ENCODE results near the gene ACTN1.

ACTN1 gene

DNA sequence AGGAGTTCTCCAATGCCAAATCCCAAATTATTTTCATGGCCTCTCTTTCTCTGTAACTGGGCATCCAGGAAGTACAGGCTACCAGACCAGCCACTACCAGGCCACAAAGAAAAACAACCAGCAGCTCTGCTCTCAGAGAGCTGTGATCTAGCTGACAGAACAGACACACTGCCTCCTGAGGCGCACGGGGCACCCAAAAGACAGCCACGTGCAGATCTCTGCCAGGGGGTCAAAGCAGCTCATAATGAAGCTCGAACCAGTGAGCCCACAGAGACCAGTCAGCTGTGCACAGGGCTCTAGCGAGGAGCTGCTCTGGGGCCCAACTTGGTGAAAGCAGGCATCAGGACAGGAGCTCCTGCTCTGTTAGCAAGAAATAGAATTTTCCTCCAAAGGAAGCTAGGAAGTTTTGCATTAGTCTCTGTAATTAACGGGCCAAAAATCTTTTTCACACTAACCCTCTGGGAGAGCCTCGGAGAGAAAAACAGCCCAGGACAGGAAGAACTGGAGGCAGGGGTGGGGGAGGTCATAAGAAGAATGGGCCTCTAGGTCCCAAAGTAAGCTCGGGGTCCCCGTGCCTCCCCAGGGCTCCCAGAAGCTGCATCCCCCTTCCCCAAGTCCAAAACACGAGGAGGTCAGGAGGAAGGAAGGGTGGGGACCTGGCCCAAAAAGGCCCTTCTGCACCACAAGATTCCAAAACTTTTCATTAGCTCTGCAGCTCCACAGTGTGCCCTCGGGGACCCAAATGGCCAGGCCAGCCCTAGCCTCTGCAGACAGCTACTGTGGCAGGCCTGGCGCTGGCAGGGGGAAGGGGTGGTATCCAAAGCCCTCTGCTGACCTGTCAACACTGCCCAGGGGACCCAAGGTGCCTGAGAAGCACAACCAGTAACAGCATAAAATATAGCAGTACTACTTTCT lies 30.2 kb downstream of the ACTN1 start:
- no peak for DNase-seq

DNA sequence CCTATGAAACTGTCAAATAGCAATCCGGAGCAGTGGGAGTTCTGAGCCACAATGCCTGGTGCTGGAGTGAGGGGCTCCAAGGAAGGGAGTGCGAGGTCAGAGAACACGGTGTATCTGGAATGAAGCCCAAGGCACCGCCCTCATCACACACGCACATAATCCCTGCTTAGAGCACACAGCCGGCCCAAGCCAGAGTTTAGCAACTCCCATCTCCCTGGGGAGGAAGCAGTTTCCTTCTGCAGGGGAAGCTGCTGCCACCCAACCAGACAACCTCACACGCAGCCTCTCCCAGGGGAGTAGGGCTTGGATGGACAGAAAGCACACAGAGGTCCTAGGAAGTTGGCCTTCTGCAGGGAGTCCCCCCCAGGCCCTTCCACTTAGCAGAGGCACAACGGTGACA lies 31.3 kb downstream of the ACTN1 start:
- DNase-seq = no peak

DNA sequence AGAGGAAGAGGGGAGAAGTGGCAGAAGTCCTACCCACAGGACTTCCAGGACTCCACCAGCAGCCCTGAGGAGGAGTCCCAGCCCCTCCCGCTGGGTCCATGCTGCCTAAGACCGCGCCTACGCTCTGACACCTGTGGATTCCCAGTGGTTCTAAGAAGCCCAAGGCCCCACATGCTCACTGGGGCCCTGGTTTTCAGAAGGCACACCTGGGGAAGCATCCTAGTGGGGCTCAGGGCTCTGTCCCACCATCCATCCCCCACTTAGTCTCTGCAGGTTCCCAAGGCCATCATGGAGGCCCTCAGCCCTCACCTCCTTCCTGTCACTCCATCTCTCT lies 32.6 kb downstream of the ACTN1 start:
- DNase-seq = no peak

DNA sequence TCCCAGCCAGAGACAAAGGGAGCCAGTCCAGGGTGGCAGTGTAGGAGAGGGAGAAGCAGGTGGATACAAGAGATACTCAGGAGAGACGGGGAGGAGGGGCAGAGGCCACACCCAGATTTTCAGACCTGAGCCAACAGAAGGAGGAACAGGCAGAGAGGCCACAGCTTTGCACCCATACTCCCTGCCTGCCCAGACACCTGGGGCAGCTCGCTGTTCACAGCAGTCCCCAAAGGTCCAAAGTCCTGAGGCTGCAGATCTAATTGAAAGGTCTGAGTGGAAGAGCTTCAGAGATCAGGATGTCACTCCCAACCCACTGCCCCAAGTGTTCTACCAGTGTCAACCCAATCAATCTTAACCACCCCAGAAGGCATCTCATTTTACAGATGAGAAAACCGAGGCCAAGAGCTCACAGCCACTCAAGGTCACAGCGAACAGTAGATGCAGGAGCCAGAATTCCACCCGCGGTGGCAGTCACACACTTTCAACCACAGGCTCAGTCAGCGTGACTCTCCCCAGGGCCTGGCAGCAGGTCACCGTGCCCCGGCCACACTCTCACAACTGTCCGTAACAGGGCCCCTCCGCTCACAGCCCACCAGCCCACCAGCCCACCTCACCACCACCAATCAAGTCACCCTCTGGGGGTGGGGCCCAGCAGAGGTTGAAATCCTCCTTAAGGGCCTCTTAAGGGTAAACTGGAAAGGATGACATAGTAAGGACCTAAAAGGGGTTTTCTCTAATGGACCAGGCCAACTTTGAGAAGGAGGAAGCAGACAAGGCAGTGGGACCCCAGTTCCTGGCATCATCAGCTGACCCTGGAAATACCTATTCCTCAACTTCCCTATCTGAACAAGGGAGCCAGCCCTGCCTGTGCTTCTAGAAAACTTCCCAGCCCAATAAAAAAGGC lies 33.3 kb downstream of the ACTN1 start:
- DNase-seq = no peak

DNA sequence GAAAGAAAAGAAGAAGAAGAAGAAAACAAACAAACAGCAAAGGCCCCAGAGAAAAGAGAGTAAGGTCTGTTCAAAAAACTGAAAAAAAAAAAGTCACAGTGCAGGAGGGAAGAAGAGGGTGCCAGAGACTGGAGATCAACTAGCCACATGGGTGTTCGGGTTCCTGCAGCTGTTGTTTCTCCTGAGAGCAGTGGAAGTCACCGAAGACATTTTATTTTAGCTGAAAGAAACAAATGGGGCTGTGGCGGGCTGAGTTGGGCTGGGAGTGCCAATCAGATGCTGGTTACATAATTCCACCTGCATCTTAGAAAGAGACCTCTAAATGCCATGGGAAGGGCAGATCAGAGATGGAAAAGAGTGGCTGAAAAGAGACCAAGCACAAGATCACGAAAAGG lies 33.9 kb downstream of the ACTN1 start:
- DNase-seq = no peak

DNA sequence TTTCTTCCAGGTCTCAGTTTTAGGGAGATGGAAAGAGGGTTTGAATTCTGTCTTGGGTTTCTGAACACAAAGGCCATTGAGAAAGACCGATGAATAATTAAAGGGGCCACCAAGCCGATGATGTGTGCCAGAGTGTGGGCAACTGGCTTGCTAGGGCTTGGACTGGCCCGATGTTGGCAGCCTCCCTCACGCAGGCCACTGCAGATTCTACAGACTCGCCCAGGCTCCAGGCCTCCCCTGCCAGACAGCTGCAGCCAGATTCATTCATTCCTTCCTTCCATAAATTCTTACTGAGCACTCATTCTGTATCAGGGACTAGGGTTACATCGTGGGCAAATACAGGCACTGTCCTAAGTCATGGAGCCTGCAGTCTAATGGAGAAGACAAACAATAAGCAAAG lies 34.9 kb downstream of the ACTN1 start:
- DNase-seq = no peak

DNA sequence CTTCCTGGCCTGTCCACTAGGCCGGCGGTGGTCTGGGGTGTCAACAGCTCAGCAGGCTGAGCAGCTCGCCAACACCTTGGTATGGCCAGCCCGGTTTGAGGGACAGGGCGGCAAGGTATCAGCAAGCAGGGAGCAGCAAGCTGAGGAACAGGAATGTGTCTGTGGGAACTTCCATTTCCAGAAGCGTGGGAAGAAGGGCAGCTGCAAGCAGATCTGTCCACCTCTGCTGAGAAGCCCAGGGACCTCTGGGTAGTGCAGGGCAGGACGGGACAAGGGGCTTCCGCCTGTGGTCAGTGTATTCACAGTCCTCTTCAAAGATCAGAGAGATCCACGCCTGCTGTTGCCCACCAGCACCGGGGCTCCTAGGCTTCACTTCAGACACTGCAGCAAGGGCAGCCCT lies 36.0 kb downstream of the ACTN1 start:
- no peak for DNase-seq

DNA sequence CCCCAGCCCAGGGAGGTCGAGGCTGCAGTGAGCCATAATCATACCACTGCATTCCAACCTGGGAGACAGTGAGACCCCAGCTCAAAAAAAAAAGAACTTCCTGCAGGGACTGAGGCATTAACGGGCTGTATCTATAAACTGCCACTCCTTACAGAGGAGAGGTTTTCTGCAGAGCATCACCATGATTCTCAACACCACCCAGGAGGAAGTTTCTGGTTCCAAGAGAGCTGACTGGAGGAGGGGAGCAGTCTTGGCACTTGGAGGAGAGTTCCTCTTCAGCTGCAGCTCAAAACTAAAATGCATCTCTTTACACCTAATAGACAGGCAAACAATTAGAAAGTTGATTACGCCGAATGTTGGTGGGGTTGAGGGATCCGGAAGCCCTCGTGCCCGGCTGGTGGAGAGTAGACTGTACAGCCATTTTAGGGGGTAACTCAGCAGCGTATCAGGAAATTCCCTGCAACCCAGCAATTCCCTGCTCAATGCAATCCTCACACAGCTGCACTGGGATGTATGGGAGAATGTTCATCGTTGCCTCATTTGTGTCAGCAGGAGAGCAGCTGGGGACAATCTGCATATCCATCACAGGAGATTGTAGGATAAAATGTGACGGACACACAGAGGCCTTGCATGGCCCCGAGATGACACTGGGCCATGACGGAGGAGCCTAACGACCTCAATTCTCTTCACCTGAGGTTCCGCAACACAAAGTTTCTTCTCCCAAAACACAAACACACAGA lies 36.6 kb downstream of the ACTN1 start:
- no peak for DNase-seq

DNA sequence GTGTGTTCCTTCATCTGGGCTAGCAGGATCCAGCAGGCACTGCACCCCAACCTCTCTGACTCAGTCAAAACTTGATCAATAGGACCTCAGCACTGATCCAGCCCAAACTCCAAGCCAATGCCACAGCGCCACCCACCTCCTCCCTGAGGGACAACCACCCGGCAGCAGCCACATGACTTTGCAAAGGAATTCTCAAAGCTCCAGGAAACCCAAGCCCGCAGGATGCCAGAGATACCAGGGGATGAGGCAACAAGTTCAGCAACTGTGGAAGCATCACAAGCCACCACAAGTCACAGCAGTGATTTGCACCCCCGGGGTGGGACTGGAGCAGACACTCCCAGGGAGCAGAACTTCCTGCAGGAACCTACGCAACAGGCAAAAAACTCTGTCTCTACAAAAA lies 37.3 kb downstream of the ACTN1 start:
- DNase-seq = no peak

DNA sequence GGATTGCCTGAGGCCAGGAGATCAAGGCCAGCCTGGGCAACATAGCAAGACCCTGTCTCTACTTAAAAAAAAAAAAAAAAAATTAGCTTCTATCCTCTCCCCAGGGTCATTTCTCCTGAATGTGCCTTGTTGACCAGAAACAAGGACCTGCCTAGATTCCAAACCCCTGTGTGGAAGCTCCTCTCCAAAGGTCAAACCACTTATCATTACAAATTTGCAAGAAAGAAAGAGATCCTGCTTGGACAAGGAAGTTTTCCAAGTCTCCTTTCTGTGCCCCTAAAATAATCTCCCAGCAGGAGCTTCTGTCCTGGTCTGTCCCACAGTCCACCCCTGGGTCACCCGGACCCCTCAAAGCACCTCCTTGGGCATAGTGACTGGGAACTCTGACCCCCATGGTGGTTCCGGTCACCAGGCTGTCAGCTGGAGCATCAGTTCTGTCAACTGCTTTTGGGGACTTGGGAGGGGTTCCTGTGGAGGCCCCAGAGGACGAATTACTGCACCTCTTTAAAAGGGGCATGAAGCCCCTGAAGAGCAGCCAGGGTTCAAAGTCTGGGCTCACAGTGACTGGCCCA lies 38.4 kb downstream of the ACTN1 start:
- no peak for DNase-seq

DNA sequence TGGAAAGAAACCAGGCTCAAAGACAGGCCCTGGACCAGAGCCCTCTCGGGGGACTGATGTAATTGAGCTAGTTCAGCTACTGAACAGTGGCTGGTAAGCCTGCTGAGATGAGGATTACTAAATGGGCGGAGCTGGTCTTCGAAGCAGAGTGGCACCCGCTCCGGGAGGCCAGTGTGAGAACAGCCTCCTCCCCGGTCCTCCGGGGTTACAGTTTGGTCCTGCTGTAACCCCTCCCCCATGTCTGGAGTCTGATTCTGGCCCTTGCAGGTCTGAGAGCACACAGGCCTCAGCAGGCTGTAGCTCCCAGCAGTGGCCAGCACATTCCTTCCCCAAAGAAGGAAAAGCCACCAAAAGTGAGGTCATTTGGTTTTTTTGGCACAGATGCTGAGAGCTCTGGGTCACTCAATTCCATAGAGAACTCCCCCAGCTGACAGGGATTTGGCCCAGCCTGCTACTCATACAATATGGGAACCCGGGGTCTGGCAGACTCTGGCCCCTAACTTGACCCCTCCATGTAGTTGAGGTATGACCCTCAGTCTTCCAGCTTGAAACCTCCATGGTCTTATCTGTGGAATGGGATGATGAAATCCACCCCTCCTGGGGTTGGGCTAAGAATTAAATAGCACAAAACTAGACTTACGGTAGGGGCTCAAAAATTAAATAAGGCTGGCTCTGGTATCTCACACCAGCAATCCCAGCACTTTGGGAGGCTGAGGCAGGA lies 39.0 kb downstream of the ACTN1 start:
- DNase-seq = no peak

DNA sequence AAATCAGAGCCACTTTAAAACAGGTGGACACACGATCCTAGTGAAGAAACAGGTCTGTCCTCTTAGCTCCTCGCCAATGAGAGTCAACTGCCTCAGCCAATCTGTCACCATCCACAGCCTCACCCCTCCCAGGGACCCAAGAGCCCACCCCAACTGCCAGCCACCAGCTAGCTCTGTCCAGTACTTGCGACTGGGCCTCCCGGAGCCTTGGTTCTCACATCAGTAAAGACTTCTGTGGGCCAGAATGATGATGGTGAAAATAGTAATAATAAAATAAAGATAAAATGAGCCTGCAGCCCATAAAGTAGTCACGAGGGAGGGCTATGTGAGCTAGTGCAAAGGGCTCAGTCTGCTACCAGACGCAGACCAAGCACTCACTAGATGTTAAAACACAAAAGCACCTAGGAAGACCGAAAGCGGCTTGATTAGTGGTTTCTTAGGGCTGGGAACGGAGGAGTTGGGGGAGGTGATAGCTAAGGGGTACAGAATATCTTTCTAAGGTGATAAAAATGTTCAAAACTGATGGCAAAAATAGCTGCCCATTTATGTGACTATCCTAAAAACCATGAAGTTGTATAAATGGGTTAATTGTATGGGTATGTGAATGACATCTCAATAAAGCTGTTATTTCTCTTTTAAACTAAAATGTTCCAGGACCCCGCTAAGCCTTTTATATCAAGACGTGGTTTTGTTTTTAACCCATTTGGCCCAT lies 39.8 kb downstream of the ACTN1 start:
- no peak for DNase-seq

DNA sequence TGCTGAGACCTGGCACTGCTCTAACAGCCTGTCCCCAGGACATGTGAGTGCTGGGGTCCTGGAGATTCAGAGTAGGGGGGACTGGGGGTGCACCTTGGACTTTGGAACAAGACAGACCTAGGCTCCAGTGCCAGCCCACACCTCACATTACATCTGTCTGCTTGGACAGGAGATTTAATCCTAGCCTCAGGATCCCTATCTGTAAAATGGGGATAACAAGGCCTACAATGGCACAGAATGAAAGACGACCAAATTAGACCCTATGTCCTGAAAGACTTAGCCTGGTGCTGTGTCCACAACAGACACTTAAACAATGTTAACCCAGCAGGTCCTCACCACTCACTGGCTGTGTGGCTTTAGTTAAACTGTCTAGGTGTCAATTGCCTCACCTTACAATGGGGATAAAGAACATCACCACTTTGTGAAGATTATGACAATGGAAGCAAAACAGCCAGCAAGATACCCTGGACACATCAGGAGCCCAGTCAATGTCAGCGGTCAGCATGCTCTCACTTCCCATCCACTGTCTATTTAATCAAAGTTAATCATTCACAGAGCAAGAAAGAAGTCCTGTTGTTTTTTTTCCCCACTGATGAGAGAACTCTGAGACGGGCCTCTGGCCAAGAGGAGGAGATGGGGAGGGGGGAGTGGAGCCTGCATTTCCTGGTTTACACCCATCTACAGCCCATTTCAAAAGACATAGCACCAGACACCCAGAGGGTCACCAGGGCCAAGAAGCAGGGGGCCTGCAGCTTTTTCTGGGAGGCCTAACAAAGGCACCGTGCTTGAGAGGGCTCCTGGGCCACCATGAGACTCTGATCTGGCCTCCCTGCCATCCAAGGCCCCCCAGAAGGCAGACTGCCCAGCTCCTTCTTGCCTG lies 40.6 kb downstream of the ACTN1 start:
- no peak for DNase-seq

DNA sequence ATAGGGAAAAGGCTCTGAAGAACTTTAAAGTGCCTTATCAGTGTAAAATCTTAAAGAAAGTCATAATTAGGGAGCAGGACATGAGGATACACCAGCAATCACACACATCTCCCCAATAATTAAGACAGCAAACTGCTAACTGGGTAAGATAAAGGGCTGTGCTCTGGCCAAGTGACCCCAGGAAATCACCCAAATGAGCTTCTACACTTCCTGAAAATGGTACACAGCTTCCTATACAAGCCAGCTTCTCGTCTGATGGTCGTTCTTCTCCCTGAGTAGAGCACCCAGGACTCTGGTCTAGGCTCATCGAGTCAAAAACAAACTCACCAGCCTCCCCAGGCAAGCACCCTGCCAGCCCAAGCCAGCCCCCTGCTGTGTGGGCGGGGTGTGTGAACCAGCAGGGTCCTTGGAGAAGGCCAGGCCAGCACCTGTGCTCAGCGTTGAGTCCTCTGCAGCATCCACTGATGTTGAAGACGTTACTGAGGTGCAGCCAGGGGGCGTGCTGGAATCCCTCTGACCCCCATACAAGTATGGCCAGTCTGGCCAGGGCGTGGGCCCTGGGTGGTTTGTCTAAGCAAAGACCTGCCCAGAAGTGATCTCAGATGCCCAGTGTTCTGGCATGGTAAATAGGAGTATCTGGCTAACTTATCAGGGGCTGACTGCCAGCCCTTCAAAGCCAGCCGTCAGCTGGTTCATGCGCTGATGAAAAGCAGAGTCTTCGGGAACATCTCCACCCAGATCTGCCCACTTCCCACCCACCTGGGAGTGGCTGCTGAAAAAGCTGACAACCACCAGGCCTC lies 41.4 kb downstream of the ACTN1 start:
- no peak for DNase-seq

DNA sequence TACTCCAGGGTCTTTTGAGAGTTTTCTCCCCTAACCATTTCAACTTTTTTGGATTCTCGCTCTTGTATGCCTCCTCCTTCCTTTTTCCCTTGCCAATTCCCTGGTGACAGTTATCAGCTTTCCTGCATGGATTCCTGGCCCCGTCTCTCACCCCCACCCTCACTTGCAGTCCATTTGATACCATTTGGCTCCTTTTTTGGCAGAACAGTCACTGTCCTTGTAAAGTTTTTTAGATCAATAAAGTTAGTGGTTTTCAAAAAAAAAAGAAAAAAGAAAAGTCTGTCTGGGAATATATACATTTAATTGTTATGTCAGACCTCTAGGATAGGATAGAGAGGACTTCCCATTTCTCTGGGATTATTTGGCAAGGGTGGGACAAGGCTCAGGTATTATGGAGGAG lies 42.1 kb downstream of the ACTN1 start:
- no peak for DNase-seq

DNA sequence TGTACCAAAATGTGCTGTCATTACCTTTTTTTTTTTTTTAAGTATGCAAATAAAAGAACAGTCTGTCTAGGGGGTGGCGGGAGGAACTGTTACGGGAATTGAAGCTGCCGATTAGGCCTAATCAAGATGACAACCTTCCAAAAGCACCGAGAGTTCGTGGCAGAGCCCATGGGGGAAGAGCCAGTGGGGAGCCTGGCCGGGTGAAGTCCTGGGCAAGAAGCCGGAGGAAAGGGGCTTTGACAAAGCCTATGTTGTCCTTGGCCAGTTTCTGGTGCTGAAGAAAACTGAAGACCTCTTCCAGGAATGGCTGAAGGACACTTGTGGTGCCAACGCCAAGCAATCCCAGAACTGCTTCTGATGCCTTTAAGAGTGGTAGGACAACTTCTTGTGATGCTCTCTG lies 42.6 kb downstream of the ACTN1 start:
- DNase-seq = no peak

DNA sequence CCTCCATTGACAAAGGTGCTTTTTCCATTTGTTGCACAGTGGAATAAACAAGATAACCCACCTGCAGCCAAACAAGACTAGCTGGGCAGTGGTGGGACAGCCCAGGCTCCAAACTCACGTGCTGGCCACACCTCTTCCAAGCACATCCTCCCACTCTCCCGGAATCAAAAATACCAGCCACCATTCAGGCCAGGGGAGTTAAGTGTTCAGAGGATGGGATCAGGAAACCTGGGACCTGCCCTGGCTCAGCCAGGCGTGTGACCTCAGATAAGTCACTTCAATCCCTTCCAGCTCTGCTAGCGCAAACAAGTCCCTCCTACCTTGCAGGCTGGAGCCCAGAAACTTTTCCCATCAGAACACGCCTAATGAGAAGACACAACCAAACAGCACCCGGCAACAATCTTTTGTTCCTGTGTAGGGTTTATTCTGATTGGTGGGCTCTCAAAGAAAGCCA lies 43.3 kb downstream of the ACTN1 start:
- no peak for DNase-seq

DNA sequence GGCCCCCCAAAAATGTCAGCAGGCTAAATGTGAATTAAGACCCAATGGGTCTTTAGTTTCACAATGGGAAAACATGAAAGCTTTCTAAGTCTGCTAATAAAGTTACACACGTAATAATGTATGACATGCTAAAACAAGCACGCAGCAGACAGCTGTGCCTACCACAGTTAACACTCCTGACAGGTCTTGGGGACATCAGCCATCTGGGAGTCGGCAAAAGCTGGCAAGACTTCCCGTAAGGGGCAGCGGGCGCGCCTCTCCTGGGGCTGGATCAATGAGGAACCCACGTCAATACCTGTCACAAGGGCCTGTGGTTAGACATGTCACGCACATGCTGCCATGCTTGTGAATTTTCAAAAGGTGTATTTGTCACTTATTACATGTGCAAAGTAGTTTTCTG lies 45.0 kb downstream of the ACTN1 start:
- DNase-seq = no peak

DNA sequence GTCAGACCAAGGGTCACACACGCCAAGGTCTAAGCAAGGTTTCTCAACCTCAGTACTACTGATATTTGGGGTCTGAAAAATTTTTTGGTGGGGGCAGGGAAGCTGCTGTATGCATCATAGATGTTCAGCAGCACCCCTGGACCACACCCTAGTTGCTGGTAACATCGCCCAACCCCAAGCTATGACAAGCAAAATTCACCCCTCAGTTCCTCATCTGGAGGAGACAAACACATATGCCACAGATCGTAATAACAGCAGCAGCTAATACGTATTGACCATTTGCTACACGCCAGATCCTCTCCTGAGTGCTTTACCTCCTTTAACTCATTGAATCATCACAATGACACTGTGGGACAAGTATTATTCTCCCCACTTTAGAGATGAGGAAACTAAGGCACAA lies 46.4 kb downstream of the ACTN1 start:
- no peak for DNase-seq

DNA sequence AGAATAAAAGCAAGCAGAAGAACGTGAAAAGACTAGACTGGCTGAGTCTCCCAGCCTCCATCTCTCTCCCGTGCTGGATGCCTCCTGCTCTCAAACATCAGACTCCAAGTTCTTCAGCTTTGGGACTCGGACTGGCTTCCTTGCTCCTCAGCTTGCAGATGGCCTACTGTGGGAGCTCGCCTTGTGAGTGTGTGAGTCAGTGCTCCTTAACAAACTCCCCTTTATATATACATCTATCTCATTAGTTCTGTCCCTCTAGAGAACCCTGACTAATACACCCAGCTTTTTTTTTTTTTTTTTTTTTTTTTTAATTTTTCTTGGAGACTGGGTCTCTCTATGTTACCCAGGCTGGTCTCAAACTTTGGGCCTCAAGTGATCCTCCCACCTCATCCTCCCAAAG lies 46.9 kb downstream of the ACTN1 start:
- DNase-seq = no peak

Data from activated CD4-positive, alpha-beta T cell treated with anti-CD3 and anti-CD28 coated beads, Interleukin-2, amount 50 U/mL, for 48 hours (primary cell).